Upper lobe of right lung (tissue), 1 donor: ENCODE measurements around the gene SGO2. TPM values are rescaled to one million over a fixed set of nuclear protein-coding genes. Genes with fewer than 3 reads are reported as not detected.
A peak's percentile ranks its signal among the peaks of the same experiment; 100 is the strongest.

Source experiments
- ATAC-seq: fragments of 200-7000 bp; cut with Tn5 transposase; one replicate; pipeline ENCODE4 v1.9.1; 2020; ENCODE audit warnings: mild to moderate bottlenecking, moderate library complexity
- DNase-seq: peaks from one replicate; pipeline ENCODE4 v3.0.0-alpha.2; 2020
- H3K27ac ChIP-seq: fragments of 200-600 bp; one replicate; pipeline ENCODE4 v1.8.0; 2022
- H3K27me3 ChIP-seq: fragments of 200-600 bp; one replicate; pipeline ENCODE4 v1.8.0; 2022; ENCODE audit warnings: mild to moderate bottlenecking
- H3K36me3 ChIP-seq: fragments of 200-600 bp; one replicate; pipeline ENCODE4 v1.8.0; 2022
- H3K4me1 ChIP-seq: fragments of 200-600 bp; one replicate; pipeline ENCODE4 v1.8.0; 2022
- H3K4me3 ChIP-seq: fragments of 200-600 bp; one replicate; pipeline ENCODE4 v1.8.0; 2022; ENCODE audit warnings: mild to moderate bottlenecking
- H3K9me3 ChIP-seq: fragments of 200-600 bp; one replicate; pipeline ENCODE4 v1.8.0; 2022
- CTCF ChIP-seq: fragments of 200-600 bp; IDR thresholded peaks from one replicate; pipeline ENCODE4 v1.8.0; 2022; ENCODE audit warnings: antibody characterized with exemption
- intact Hi-C: fragments of 100-400 bp; cut with DNase I; formaldehyde crosslinking; loops from one replicate; pipeline ENCODE4 v1.11.0; 2022
- total RNA-seq: library from RNA; stranded (reverse); fragmentation: NEBNext Ultra II Directional; extraction: Animal tissue kit (Norgen Biotek cat#: 25700); gene quantifications from one replicate; pipeline ENCODE4 v1.2.1, GENCODE V29; 2021
- donor health status: DM: no; HTN: yes; CAD: no; lungs with severe emphysema.

The SGO2 gene
- total RNA-seq, 1 donor from 2014 or later = 2.1 TPM

- Histone ChIP-seq H3K36me3 (no peaks in the 10 kb centered on the region), H3K27me3 (no peaks in the 10 kb centered on the region), H3K4me3 (no peak overlapping the region), H3K27ac (no peak overlapping the region), H3K9me3 (no peaks in the 10 kb centered on the region), H3K4me1 (no peaks in the 10 kb centered on the region)
- ATAC-seq = peak; percentile 78
- intact Hi-C loops = no loop called here
- no peak for DNase-seq
- TF ChIP-seq CTCF = peak; percentile 57
Observed at GRCh38 chr2:200578778-200579177, 52.8 kb downstream of the SGO2 start.

GRCh38 chr2:200584639-200585038, 58.6 kb downstream of the SGO2 start:
- no peak for DNase-seq
- H3K4me1 ChIP-seq = peaks cover 3% of the 10 kb centered on the region
- intact Hi-C loops = no loop called here
- H3K27ac ChIP-seq = no peak overlapping the region
- H3K9me3 ChIP-seq = no peaks in the 10 kb centered on the region
- ATAC-seq = no peak
- H3K27me3 ChIP-seq = peaks cover 7% of the 10 kb centered on the region
- no peak overlapping the region for H3K4me3 ChIP-seq
- no peaks in the 10 kb centered on the region for H3K36me3 ChIP-seq
- no peak for TF ChIP-seq CTCF

- no peak for TF ChIP-seq CTCF
Observed at GRCh38 chr2:200585340-200585729, 59.3 kb downstream of the SGO2 start.

GRCh38 chr2:200585730-200586643, 60.0 kb downstream of the SGO2 start, which contains the start of gene AOX1:
Gene AOX1, plus strand, starts transcription at chr2:200586014. Its CDS starts 95 bp downstream, at chr2:200586109.
- Histone ChIP-seq H3K27me3 (peaks cover 7% of the 10 kb centered on the region), H3K4me1 (peaks cover 3% of the 10 kb centered on the region), H3K27ac (peak within 1 kb of the TSS; percentile 65), H3K9me3 (no peaks in the 10 kb centered on the region), H3K4me3 (peak within 1 kb of the TSS; percentile 61), H3K36me3 (no peaks in the 10 kb centered on the region)
- TF ChIP-seq CTCF = no peak
- intact Hi-C loops = no loop called here
- DNase-seq = peak; percentile 75
- ATAC-seq = peak; percentile 86

More at GRCh38 chr2:200585340-200585729, 59.3 kb downstream of the SGO2 start:
- no peak for ATAC-seq
- Histone ChIP-seq H3K36me3 (no peaks in the 10 kb centered on the region), H3K27me3 (peaks cover 7% of the 10 kb centered on the region), H3K4me3 (peak overlapping the region; percentile 61), H3K4me1 (peaks cover 3% of the 10 kb centered on the region), H3K9me3 (no peaks in the 10 kb centered on the region), H3K27ac (no peak overlapping the region)
- intact Hi-C loops = no loop called here
- DNase-seq = no peak

GRCh38 chr2:200586644-200586975, 60.6 kb downstream of the SGO2 start:
- intact Hi-C loops = no loop called here
- peaks cover 3% of the 10 kb centered on the region for H3K4me1 ChIP-seq
- peak overlapping the region; percentile 61 for H3K4me3 ChIP-seq

More at GRCh38 chr2:200586644-200586975, 60.6 kb downstream of the SGO2 start:
- Histone ChIP-seq H3K9me3 (no peaks in the 10 kb centered on the region), H3K27ac (peak overlapping the region; percentile 65), H3K27me3 (peaks cover 7% of the 10 kb centered on the region), H3K36me3 (no peaks in the 10 kb centered on the region)
- DNase-seq (no peak), ATAC-seq (no peak)
- no peak for TF ChIP-seq CTCF
